ENCODE measurements around the gene LDLRAD3. TPM values are rescaled to one million over a fixed set of nuclear protein-coding genes. Genes with fewer than 3 reads are reported as not detected.

The LDLRAD3 gene
- total RNA-seq, 4 donors from 2014 or later, result 10.2 to 41.9 (median 19.8) TPM

- no peaks in the 10 kb centered on the region for H3K36me3 ChIP-seq
- no peaks in the 10 kb centered on the region for H3K4me1 ChIP-seq
- H3K27ac ChIP-seq, result no peak overlapping the region
- DNase-seq, result no peak
- TF ChIP-seq CTCF (IDR thresholded peaks at IDR 0.05) (no peak), POLR2A (IDR thresholded peaks at IDR 0.05) (no peak)
- intact Hi-C loops (cut with DNase I; ENCODE audit: low total_unique reads), result no loop called here
- H3K27me3 ChIP-seq, result no peaks in the 10 kb centered on the region
- H3K9me3 ChIP-seq, result no peaks in the 10 kb centered on the region
- H3K4me3 ChIP-seq, result no peak overlapping the region
These were observed 166.2 kb downstream of the LDLRAD3 start for GRCh38 chr11:36109850-36110606.

GRCh38 chr11:36110668-36111410 lies 167.0 kb downstream of the LDLRAD3 start:
- TF ChIP-seq POLR2A (IDR thresholded peaks at IDR 0.05) (no peak), CTCF (IDR thresholded peaks at IDR 0.05) (no peak)
- H3K27me3 ChIP-seq, result no peaks in the 10 kb centered on the region
- no peak overlapping the region for H3K27ac ChIP-seq
- H3K4me1 ChIP-seq, result no peaks in the 10 kb centered on the region
- no peaks in the 10 kb centered on the region for H3K36me3 ChIP-seq
- no peak for DNase-seq
- intact Hi-C loops (cut with DNase I; ENCODE audit: low total_unique reads), result no loop called here
- H3K9me3 ChIP-seq, result no peaks in the 10 kb centered on the region
- H3K4me3 ChIP-seq, result no peak overlapping the region

- no peaks in the 10 kb centered on the region for H3K4me1 ChIP-seq
- H3K27me3 ChIP-seq, result no peaks in the 10 kb centered on the region
- H3K9me3 ChIP-seq, result no peaks in the 10 kb centered on the region
- no peak for DNase-seq
- H3K36me3 ChIP-seq, result no peaks in the 10 kb centered on the region
- TF ChIP-seq CTCF (IDR thresholded peaks at IDR 0.05), result no peak
- TF ChIP-seq POLR2A (IDR thresholded peaks at IDR 0.05), result no peak
- no peak overlapping the region for H3K27ac ChIP-seq
- intact Hi-C loops (cut with DNase I; ENCODE audit: low total_unique reads), result no loop called here
- no peak overlapping the region for H3K4me3 ChIP-seq
These were observed 170.2 kb downstream of the LDLRAD3 start for GRCh38 chr11:36114095-36114494.

GRCh38 chr11:36115378-36115801 lies 171.5 kb downstream of the LDLRAD3 start:
- no peak overlapping the region for H3K27ac ChIP-seq
- no peak for TF ChIP-seq CTCF (IDR thresholded peaks at IDR 0.05)
- no peak for TF ChIP-seq POLR2A (IDR thresholded peaks at IDR 0.05)
- no peaks in the 10 kb centered on the region for H3K4me1 ChIP-seq
- H3K27me3 ChIP-seq, result no peaks in the 10 kb centered on the region
- H3K9me3 ChIP-seq, result no peaks in the 10 kb centered on the region
- no peak overlapping the region for H3K4me3 ChIP-seq
- intact Hi-C loops (cut with DNase I; ENCODE audit: low total_unique reads), result no loop called here
- no peaks in the 10 kb centered on the region for H3K36me3 ChIP-seq
- DNase-seq, result no peak

DNA sequence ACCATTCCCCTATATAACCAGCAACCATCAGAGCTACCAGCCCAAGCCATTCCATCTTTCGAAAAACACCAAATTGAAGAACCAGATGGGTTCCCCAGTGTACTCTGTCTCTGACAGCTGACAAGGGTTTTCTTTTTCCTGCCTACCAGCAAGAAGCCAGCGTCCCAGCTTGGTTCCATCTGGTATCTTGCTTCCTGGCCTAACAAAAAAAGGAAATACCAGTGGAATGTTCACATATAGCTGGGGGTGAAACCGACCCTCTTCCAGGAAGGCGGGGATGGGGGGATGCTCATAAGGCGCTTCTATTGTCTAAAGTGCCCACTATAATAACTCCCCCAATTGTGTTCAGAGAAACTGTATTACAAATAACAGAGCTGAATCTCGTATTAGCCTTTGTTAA lies 172.3 kb downstream of the LDLRAD3 start:
- intact Hi-C loops (cut with DNase I; ENCODE audit: low total_unique reads), result no loop called here

More for the DNA sequence above, 172.3 kb downstream of the LDLRAD3 start:
- Histone ChIP-seq H3K36me3 (no peaks in the 10 kb centered on the region), H3K9me3 (no peaks in the 10 kb centered on the region), H3K27ac (no peak overlapping the region), H3K27me3 (no peaks in the 10 kb centered on the region), H3K4me3 (no peak overlapping the region), H3K4me1 (no peaks in the 10 kb centered on the region)
- TF ChIP-seq POLR2A (IDR thresholded peaks at IDR 0.05) (no peak), CTCF (IDR thresholded peaks at IDR 0.05) (no peak)
- no peak for DNase-seq

Data from uterus (tissue), 4 donors.